HS-27A (cell line): ENCODE data around the gene SLC4A1AP.

ENCODE experiments used
- DNase-seq: peaks from one replicate; pipeline ENCODE4 v3.0.0-alpha.2; 2012; ENCODE audit warnings: low read depth, missing footprints

The SLC4A1AP gene

GRCh38 chr2:27720004-27720551 is 56.4 kb downstream of the SLC4A1AP start:
- DNase-seq = peak; percentile 90

DNA sequence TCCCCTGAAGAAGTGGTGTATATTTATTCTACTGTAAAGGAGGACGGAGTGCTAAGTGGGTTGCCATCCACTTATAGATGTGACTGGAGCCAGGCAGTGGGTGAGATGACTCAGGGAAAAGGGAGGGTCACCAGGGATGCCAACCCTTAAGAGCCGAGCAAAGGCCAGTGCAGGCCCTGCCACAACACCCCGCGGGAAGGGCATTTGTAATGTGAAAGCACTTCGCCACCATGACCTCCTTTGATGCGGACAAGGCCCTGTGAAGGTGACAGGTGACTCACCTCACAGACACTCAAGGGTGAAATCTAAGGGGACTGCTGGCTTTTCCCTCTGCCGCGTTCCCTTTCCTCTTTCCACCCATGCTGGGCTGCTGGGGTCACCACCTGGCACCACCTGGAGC is 57.6 kb downstream of the SLC4A1AP start:
- no peak for DNase-seq

DNA sequence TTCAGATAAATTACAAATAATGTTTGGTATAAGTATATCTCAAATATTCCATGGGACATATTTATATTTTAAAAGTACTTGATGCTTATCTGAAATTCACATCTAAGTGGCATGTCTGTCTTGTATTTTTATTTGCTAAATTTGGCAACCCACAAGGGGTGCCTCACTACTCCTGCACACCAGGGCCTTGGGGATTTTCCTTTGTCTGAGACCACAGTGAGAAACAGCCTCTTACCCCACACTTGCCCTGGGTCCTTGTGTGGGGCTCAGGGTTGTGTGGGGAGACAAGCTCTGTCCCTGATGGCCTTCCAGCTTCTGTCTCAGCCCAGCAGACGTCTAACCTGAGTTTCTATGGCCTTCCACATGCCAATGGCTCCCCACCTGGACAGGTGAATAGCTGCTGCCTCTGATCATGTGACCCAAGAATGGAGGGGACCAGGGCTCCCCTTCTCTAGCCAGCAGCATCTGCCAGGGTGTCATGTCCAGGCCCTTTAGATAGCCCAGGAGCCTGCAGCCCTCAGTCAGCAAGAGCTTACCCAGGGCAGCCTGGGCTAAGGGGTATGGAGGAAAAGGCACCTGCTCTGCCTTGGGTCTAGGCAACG is 58.3 kb downstream of the SLC4A1AP start:
- no peak for DNase-seq

DNA sequence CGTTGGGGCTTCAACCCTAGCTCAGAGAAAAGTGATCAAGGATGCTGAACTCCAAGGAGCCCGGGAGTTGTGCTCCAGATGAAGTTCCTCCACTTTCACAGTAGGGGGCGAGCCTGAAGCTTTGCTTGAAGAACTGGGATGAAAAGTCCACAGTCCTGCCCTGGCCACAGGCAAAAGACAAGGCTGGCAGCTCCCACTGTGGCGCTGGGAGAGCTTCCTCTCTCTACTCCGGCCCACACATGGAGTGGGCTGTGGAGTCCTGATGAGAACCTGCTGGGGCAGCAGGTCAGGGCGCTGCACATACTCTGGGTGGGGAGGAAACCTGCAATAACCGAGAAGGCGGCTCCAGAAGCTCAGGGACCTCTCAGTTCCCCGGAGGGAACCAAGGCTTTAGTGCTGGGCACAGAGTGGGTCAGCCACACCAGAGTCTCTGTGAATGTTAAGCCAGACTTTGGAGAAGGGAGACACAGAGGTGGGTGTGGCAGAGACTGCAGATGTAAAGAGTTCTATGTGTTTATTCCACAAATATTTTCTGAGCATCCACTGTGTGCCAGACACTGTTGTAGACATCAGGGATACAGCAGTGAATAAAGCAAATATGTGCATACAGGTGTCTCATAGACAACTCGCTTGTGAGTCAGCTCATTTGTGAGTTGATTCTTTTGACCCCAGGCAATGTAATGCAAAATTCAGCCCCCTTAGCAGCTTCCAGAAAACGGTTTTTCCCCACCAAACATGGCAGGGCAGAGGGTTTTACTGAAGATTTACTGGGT is 59.9 kb downstream of the SLC4A1AP start:
- DNase-seq = no peak

- DNase-seq = no peak
Measured at GRCh38 chr2:27724191-27724590, 60.5 kb downstream of the SLC4A1AP start.

GRCh38 chr2:27724905-27725701 is 61.4 kb downstream of the SLC4A1AP start:
- no peak for DNase-seq

DNA sequence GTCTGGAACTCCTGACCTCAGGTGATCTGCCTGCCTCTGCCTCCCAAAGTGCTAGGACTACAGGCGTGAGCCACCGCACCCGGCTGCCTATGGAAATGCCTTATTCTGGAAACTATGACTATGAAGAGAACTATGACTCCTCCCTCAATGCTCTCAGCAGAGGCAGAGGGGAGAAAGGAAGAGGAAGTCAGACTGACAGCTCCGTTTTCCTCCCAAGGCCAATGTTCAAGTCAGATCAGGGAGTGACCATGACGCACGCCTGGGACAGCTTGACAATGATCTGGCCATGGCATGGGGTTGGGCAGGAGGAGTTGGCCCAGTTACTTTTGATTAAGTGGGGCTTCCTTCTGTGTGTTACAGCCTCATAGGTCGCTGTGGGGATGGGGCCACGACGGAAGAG is 63.6 kb downstream of the SLC4A1AP start:
- DNase-seq = no peak

GRCh38 chr2:27728081-27728858 is 64.6 kb downstream of the SLC4A1AP start:
- DNase-seq = no peak

GRCh38 chr2:27729198-27729597 is 65.5 kb downstream of the SLC4A1AP start:
- DNase-seq = no peak

DNA sequence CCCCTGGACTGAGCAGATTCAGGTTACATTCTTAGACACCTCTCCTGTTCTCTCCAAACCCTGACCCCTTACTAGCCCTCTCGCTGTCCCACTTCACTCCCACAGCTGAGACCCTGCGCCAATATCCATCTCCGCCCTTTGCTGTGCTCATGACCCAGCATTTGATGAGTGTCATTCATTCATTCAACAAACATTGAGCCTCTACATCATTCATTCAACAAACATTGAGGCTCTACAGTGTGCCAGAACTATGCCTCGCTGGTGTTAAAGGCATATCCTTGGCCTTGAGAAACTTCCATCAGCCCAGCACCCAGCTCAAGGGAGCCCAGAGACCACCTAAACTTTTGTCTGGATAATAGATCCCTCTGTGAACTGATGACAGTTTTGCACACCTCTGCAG is 65.9 kb downstream of the SLC4A1AP start:
- no peak for DNase-seq

DNA sequence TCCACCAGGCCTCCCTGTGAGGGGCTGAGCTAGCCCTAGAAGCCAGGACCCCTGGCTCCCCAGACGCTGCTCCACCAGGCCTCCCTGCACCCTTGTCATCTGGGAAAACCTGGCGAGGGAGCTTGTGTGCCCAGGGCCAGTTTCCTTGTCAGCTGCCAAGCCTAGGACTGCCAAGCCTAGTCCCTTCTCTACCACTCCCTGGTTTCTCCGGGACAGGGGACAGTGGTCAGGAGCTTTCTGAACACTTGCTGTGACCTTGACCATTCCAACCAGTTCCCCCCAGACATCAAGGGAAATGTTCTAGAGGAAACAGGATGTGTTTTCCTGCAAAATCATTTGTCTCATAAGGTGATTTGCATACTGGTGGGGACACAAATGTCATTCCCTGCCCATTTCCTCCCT is 66.6 kb downstream of the SLC4A1AP start:
- no peak for DNase-seq

DNA sequence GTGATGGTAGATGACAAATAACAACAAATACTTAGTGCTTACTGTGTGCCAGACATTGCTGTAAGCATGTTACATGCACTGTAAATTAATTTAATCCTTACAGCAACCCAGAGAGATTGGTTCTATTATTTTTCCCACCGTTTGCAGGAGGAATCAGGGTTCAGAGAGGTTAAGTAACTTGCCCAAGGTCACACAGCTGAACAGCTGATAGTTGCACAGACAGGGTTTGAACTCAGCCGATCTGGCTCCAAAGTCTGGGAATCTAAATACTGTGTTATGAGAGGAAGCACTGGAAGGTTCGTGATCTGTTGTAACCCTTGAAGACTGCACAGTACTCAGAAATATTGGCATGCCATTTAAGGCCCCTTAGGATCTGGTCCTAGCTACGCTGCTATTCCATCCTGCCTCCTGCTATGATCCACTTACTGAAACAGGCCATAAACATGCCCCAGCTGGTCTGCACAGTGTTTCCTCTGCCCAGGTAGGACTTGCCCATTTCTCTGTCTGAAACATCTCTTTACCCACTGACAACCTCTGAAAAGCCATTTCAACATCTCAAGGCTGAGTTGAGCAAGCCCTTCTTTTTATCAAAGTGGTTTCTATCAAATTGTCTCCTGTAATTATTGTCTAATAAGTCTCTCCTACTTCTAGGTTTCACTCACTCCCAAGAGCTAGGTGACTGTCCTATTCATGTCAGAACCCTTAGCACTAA is 67.4 kb downstream of the SLC4A1AP start:
- DNase-seq = no peak

DNA sequence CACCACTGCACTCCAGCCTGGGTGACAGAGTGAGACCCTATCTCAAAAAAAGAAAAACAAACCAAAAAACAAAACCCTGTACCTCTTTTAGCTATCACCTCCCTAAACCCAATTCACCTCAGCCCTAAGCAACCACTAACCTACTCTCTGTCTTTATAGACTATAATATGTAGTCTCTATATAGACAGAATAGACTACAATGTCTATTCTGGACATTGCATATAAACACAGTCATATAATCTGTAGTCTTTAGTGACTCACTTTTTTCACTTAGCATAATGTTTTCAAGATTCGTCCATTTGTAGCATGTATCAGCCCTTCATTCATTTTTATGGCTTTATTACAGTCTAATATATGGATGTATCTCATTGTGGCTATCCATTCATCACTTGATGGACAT is 70.6 kb downstream of the SLC4A1AP start:
- no peak for DNase-seq

- DNase-seq = no peak
Measured at GRCh38 chr2:27735263-27735904, 71.7 kb downstream of the SLC4A1AP start.

DNA sequence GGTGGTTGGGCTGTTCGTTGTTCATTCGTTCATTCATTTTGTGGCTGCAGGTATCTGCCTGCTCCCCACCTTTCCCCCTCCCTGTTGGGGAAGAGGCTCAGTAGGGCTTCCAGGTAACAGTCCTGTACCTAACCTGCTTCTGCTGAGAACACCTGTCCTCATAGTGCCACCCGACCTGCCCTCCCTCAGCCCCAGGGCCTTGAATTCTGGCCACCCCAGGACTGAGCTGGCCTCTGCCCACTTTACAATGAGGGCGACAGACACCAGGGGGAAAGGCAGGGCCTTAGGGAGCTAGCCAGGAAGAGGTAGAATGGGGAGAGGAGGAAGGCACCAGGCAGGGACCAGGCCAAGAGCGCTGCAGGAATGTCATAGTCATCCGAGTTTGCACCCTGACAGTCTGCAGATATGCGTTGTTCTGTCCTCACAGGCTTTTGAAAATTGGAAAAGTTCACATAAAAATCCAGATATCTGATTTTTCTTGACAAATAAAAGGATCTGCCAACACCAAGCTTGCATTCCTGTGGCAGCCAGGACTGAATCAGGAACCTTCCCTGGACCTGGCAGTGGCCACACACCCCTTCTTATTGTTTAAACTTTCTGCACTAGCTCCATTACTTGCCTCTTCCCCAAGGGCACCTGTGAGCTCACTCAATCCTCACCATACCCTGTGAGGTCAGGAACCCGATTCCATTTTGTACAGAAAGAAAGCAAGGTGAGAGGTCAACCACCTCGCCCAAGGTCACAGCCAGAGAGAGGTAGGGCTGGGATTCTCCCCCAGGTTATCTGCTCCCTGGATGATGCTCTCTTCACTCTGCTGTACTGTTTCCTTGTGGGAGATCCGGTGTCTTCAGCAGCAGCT is 72.6 kb downstream of the SLC4A1AP start:
- DNase-seq = no peak

DNA sequence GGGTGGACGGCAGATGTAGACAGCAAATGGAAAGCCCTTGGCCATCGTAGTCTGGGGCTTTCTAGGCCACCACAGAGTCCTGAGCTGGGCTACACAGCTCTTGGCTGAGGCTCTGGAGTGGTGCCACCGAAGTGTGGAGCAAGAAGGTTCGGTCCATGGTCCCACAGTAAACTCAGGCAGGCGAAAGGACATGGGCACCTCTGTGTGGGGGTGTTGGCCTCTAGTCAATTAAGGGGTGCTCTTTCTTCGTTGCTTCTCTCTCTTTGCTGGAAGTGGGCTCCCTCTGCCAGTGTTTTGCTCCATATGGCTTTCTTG is 73.2 kb downstream of the SLC4A1AP start:
- no peak for DNase-seq

GRCh38 chr2:27737676-27738348 is 74.1 kb downstream of the SLC4A1AP start:
- DNase-seq = no peak

- DNase-seq = no peak
Measured at GRCh38 chr2:27738349-27739057, 74.8 kb downstream of the SLC4A1AP start.

DNA sequence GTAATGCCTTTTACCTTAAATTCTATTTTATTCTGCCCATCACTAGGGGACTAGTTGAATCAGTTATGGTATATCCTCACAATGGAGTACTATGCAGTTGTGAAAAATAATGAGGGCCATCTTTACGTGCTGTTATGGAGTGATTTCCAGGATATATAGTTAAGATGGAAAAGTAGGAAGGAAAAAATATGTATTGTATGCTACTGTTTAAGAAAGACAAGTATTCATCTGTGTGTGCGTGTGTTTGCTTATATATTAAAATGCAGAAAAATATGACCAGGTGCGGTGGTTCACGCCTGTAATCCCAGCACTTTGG is 75.3 kb downstream of the SLC4A1AP start:
- no peak for DNase-seq
